Measurements from ENCODE around the gene ESR1.

ESR1 gene

DNA sequence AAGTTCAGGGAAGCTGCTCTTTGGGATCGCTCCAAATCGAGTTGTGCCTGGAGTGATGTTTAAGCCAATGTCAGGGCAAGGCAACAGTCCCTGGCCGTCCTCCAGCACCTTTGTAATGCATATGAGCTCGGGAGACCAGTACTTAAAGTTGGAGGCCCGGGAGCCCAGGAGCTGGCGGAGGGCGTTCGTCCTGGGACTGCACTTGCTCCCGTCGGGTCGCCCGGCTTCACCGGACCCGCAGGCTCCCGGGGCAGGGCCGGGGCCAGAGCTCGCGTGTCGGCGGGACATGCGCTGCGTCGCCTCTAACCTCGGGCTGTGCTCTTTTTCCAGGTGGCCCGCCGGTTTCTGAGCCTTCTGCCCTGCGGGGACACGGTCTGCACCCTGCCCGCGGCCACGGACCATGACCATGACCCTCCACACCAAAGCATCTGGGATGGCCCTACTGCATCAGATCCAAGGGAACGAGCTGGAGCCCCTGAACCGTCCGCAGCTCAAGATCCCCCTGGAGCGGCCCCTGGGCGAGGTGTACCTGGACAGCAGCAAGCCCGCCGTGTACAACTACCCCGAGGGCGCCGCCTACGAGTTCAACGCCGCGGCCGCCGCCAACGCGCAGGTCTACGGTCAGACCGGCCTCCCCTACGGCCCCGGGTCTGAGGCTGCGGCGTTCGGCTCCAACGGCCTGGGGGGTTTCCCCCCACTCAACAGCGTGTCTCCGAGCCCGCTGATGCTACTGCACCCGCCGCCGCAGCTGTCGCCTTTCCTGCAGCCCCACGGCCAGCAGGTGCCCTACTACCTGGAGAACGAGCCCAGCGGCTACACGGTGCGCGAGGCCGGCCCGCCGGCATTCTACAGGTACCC, at the start of gene ESR1:
Gene ESR1, plus strand, starts transcription at position 170 of the 858 bp plus-strand sequence. Its CDS starts 231 bp downstream, at position 401.
- Mint-ChIP-seq H3K27me3 (peaks cover 61% of the 10 kb centered on the region), H3K9me3 (no peaks in the 10 kb centered on the region), H3K4me1 (peaks cover 28% of the 10 kb centered on the region), H3K27ac (peak within 1 kb of the TSS; percentile 67), H3K36me3 (no peaks in the 10 kb centered on the region), H3K4me3 (peak within 1 kb of the TSS; percentile 80)
- ATAC-seq: peak; percentile 77

DNA sequence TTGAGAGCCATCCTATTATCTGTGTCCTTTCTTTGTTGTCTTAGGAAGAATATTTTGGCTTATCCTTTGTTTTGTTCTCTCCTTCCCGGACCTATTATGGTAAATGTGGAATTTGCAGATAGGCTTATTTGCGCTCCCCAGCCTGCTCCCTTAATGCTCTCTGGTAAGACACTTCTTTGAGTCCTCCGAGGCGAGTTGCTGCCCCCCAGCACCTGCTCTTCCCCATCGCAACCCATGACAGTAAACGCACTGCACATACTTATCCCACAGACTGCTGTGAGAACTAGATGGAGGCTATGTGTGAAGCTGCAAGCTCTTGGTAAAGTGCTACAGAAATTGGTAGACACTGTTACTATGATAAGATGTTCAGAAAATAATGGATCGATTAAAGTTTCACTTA, 47.0 kb upstream of the ESR1 start:
- Mint-ChIP-seq H3K27me3 (no peaks in the 10 kb centered on the region), H3K36me3 (peaks cover 7% of the 10 kb centered on the region), H3K27ac (no peak overlapping the region), H3K9me3 (no peaks in the 10 kb centered on the region), H3K4me3 (no peak overlapping the region), H3K4me1 (peaks cover 45% of the 10 kb centered on the region)
- ATAC-seq: no peak

DNA sequence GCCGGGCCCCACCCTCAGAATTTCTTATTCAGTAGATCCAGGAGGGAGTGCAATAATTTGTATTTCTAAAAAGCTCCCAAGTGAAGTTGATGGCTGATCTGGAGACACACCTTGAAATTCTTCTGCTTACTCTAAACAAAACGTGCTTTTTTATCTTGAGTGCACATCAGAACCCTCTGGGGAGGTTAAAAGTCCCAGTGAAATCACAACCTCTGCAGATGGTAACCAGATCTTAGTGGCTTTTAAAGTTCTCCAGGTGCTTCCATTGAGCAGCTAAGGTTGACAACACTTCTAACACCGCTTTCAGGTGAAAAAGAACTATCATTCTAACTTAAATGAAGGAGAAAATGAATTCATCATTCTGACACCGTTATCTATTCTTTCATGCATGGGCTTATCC, 45.6 kb upstream of the ESR1 start:
- Mint-ChIP-seq H3K27me3 (no peaks in the 10 kb centered on the region), H3K4me1 (peaks cover 45% of the 10 kb centered on the region), H3K27ac (no peak overlapping the region), H3K36me3 (no peaks in the 10 kb centered on the region), H3K9me3 (no peaks in the 10 kb centered on the region), H3K4me3 (no peak overlapping the region)
- peak; percentile 52 for ATAC-seq

DNA sequence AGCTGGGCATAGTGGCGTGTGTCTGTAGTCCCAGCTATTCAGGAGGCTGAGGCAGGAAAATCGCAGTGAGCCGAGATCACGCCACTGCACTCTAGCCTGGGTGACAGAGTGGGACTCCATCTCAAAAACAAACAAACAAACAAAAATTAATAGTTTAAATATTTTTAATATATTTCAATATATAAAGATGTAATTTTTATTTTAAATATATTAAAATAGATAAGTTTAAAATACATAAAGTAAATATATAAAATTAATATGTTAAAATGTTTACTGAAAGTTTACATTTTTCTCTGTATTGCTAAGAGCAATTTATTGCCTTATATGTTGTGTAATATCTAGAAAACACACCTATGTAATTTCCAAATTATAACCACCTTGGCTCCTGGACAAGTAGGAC, 44.7 kb upstream of the ESR1 start:
- ATAC-seq: no peak
- no peaks in the 10 kb centered on the region for H3K9me3 Mint-ChIP-seq
- H3K27me3 Mint-ChIP-seq: no peaks in the 10 kb centered on the region
- peaks cover 36% of the 10 kb centered on the region for H3K4me1 Mint-ChIP-seq
- H3K4me3 Mint-ChIP-seq: no peak overlapping the region
- no peaks in the 10 kb centered on the region for H3K36me3 Mint-ChIP-seq
- no peak overlapping the region for H3K27ac Mint-ChIP-seq

DNA sequence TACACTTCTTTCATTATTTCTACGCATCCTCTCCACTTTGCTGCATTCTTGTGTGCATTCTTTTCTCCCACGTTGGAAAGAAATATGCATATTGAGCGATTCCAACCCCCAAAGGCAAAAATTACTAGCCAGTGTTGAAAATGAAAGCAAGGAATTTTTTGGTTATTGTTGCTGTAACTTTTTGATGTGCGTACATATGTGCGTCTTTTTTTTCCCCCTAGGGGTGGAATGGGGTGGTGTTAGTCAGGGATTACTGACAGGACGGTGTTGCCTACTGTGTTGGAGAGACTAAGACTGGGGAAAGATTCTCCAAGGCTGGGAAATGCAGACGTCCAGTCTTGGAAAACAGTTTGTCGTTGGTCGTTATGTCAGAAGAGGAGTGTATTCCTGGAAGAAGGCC, 44.2 kb upstream of the ESR1 start:
- peaks cover 31% of the 10 kb centered on the region for H3K4me1 Mint-ChIP-seq
- peak overlapping the region; percentile 31 for H3K27ac Mint-ChIP-seq
- H3K9me3 Mint-ChIP-seq: no peaks in the 10 kb centered on the region
- H3K4me3 Mint-ChIP-seq: no peak overlapping the region
- H3K27me3 Mint-ChIP-seq: no peaks in the 10 kb centered on the region
- H3K36me3 Mint-ChIP-seq: no peaks in the 10 kb centered on the region
- no peak for ATAC-seq

DNA sequence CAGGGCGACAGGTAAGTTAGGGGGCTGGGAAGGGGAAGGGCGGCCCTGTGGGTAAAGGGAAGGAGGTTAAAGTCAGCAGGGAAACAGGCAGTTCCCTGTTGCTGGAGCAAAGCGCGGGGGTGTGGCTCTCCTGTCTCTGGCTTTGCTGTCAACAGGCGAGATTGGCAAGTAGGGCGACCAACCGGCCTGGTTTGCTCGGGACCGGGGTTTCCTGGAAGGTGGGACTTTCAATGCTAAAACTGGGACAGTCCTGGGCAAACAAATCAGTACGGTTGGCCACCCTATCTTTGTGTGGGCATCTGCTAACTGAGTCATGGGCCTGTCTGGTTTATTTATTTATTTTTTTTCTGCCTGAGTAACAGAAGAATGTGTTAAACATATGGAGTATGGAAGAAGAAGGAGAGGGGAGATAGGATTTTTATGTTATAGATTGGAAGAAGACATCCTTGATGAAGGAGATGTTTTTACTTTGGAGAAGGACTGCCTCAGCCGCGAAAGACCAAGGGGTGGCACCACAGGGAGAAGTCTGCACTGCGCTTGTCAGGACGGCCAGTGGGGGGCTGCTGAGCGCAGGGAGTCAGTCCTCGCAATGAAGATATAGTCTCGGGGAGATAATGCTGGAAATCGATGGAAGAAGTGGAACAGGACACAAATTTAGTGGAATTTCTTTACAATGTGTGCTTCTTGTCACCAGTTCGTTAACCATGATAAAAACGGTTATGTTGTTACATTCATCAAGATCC, 43.4 kb upstream of the ESR1 start:
- Mint-ChIP-seq H3K36me3 (no peaks in the 10 kb centered on the region), H3K27ac (peak overlapping the region; percentile 31), H3K4me3 (peak overlapping the region; percentile 38), H3K27me3 (no peaks in the 10 kb centered on the region), H3K9me3 (no peaks in the 10 kb centered on the region), H3K4me1 (peaks cover 25% of the 10 kb centered on the region)
- ATAC-seq: peak; percentile 88

DNA sequence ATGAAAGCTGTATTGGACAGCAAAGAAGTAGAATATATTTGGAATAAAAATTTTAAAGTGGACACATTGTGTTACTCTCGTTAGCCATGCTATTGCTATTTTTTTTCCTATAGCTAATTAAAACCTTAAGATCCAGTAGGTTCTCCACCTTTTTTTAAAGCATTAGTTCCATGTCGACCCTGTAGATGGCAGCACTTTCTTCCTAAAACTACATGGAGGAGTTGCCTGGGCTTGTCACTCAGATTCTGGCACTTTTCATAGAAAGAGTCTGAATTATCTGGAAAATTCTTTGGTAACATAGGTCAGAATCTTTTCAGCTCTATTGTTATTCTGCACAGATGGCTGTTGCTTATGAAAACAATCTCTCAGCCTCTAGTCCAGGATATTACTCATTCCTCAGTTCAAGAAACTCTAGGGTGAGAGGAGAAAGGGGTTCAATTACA, 42.0 kb upstream of the ESR1 start:
- peaks cover 25% of the 10 kb centered on the region for H3K4me1 Mint-ChIP-seq
- H3K27me3 Mint-ChIP-seq: no peaks in the 10 kb centered on the region
- no peak overlapping the region for H3K27ac Mint-ChIP-seq
- H3K36me3 Mint-ChIP-seq: no peaks in the 10 kb centered on the region
- ATAC-seq: no peak
- H3K9me3 Mint-ChIP-seq: no peaks in the 10 kb centered on the region
- H3K4me3 Mint-ChIP-seq: no peak overlapping the region

DNA sequence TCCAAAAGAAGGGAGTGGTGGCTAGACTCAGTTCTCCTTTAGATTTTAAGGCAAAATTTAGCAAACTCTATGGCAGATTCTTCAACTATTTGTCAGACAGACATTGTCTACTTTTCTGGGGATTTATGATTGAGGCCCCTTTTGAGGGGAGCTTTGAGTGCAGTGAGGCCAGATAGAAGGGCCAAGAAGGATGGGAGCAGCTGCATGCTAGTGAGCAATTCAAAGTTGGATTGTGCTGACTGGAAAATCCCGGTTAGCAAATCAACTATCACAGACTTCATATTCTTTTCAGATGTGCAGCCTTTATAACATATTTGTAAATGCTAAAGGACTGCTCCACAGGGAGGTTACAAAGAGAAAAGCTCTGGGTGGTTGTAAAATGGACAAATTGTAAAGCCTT, 35.0 kb upstream of the ESR1 start:
- no peaks in the 10 kb centered on the region for H3K4me1 Mint-ChIP-seq
- no peaks in the 10 kb centered on the region for H3K36me3 Mint-ChIP-seq
- no peak for ATAC-seq

DNA sequence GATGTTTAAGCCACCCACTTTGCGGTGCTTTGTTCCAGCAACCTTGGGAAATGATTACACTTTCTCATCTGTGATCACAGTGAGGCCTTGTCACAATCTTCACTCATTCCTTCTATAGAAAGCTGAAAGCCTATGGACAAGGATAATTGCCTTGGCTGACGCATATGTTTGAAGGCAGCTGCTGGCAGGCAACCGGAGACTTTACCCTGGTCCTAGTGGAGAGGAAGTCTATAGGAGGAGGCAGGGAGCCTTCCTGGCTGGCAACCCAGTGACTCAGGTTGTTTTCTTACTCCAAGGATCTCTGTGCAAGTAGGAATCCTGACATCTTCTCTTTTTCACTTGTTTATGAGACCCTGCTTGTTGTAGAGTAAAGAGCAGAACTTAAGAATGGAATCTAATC, 34.1 kb upstream of the ESR1 start:
- no peak overlapping the region for H3K4me3 Mint-ChIP-seq
- H3K9me3 Mint-ChIP-seq: peaks cover 3% of the 10 kb centered on the region
- no peaks in the 10 kb centered on the region for H3K4me1 Mint-ChIP-seq

More for the DNA sequence above, 35.0 kb upstream of the ESR1 start:
- no peak overlapping the region for H3K27ac Mint-ChIP-seq
- peaks cover 2% of the 10 kb centered on the region for H3K9me3 Mint-ChIP-seq
- H3K4me3 Mint-ChIP-seq: no peak overlapping the region
- no peaks in the 10 kb centered on the region for H3K27me3 Mint-ChIP-seq

DNA sequence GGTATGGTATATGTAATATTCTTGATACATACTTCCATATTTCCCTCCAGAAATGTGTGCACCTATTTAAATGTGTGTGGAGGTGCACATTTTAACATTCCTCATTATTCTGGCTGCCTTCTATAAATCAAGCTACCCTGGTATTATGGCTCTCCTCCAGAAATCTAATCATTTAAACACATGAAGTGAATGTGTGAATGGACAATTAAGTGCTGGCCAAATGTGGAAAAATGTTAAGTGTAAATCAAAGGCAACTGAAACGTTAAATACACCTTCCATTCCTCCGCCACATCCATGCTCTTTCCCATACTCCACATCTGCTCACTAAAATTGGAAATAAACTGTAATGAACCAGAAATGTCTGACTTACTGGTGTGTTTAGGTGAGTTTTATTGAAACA, 24.9 kb upstream of the ESR1 start:
- Mint-ChIP-seq H3K9me3 (no peaks in the 10 kb centered on the region), H3K36me3 (no peaks in the 10 kb centered on the region), H3K27ac (no peak overlapping the region), H3K4me1 (no peaks in the 10 kb centered on the region), H3K4me3 (no peak overlapping the region), H3K27me3 (no peaks in the 10 kb centered on the region)
- ATAC-seq: no peak

More for the DNA sequence above, 34.1 kb upstream of the ESR1 start:
- no peaks in the 10 kb centered on the region for H3K27me3 Mint-ChIP-seq
- ATAC-seq: no peak
- H3K27ac Mint-ChIP-seq: no peak overlapping the region
- H3K36me3 Mint-ChIP-seq: no peaks in the 10 kb centered on the region

DNA sequence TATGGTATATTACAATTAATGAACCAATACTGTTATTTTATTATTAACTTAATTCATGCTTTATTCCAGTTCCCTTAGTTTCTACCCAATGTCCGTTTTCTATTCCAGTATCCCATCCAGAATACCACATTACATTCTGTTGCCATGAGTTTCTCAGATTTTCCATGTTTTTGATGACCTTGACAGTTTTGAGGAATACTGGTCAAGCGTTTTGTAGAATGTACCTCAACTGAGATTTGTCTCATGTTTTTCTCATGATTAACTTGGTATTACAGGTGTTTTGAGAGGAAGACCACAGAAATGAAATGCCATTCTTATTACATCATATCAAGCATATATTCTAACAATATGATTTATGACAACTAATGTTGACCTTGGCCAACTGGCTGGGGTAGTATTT, 23.8 kb upstream of the ESR1 start:
- Mint-ChIP-seq H3K9me3 (no peaks in the 10 kb centered on the region), H3K4me3 (no peak overlapping the region), H3K27ac (no peak overlapping the region), H3K36me3 (no peaks in the 10 kb centered on the region), H3K27me3 (no peaks in the 10 kb centered on the region), H3K4me1 (no peaks in the 10 kb centered on the region)
- ATAC-seq: no peak

DNA sequence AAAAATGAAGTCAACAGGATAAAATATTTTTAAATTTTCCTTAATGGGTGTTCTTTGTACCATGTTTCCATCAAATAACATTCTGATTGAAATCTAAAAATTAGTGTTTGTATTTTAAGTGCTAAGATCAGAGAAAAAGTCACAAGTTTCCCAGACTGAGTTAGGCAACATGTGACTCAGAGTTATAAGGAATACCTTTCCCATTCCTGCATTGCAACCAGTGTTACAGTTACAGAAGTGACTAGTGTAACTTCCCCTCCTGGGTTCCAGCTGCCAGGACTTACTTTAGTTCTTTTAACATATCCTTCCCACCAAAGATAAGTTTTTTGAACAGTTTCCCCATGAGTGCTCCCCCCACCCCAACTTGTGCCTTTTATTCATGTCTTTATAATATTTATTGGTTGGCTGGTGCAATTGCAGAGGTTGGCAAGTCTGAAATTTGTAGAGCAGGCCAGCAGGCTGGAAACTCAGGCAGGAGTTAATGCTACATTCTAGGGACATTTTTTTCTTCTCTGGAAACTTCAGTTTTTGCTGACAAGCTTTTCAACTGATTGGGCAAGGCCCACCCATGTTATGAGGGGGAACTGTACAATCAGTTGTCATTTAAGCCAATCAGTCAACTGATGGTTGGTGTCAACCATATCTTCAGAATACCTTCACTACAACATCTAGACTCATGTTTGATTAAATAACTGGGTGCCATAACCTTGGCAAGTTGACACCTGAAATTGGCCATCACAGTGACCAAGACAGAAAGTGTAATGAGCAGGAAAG, 22.9 kb upstream of the ESR1 start:
- no peak overlapping the region for H3K4me3 Mint-ChIP-seq
- H3K27me3 Mint-ChIP-seq: no peaks in the 10 kb centered on the region
- ATAC-seq: no peak
- no peaks in the 10 kb centered on the region for H3K9me3 Mint-ChIP-seq
- no peaks in the 10 kb centered on the region for H3K4me1 Mint-ChIP-seq
- no peak overlapping the region for H3K27ac Mint-ChIP-seq
- no peaks in the 10 kb centered on the region for H3K36me3 Mint-ChIP-seq

DNA sequence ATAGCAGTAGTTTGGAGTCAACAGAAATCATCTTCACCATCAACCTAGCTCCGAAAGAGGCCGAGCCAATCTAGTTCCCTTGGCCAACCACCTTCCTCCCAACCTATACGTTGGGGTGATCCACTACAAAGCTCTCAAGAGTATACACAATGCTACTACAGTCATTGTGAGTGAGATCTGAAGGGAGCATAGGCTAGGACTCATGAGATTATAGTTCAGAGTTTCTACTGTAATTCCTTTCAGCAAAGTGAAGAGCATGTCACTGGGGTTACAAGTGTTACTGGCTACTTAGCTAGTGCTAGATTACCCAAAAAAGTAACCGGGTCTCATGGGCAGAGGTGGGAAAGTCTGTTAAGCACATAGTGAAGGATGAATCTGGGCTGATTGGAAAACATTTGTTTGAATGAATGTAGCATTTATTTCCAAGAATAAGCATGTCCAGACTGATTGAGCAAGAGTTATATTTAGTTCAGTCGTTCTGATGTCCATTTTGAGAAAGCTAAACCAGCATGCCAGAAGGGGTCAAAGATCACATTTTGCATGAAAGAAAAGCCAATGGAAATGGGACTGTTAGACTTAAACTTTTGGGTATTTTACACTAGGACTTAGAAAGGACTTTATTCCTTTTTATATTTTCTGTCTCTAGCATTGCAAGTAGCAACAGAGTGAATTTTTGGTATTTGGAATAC, 10.5 kb upstream of the ESR1 start:
- Mint-ChIP-seq H3K4me3 (no peak overlapping the region), H3K4me1 (peaks cover 9% of the 10 kb centered on the region), H3K9me3 (no peaks in the 10 kb centered on the region), H3K27me3 (no peaks in the 10 kb centered on the region), H3K27ac (no peak overlapping the region), H3K36me3 (no peaks in the 10 kb centered on the region)
- ATAC-seq: no peak

DNA sequence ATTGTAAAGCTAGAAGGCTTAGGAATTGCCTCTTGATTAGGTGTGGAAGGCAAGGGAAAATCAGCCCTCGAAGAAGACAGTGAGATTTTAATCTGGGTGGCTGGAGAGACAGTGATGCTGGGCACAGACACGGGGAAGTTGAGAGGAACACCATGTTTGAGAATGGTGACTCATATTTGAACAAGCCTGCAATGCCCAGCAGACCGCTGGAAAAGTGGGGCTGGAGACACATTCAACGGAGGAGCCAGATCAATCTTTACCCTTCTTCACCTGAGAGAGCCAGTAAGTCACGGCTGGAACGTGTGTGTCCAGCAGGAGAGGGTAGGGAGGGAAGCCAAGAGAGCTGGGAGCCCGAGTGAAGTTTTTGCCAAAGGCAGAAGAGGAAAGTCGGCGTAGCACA, 3.7 kb upstream of the ESR1 start:
- no peak overlapping the region for H3K4me3 Mint-ChIP-seq
- H3K27me3 Mint-ChIP-seq: peaks cover 31% of the 10 kb centered on the region
- no peaks in the 10 kb centered on the region for H3K9me3 Mint-ChIP-seq
- H3K4me1 Mint-ChIP-seq: peaks cover 20% of the 10 kb centered on the region
- H3K27ac Mint-ChIP-seq: no peak overlapping the region
- no peaks in the 10 kb centered on the region for H3K36me3 Mint-ChIP-seq
- no peak for ATAC-seq
